Keratinocyte (primary cell): ENCODE results near the gene INSC. TPM values are rescaled to one million over a fixed set of nuclear protein-coding genes. Genes with fewer than 3 reads are reported as not detected.

Source experiments
- DNase-seq: peaks from one replicate; pipeline ENCODE4 v3.0.0-alpha.2; 2011; ENCODE audit warnings: low read depth, missing footprints, low spot score
- FAIRE-seq: peaks from 2 replicates; lab custom pipeline; 2011; peaks lifted over from hg19 to GRCh38; lab: Jason Lieb, UNC
- H2AFZ ChIP-seq: 2 replicates; pipeline ENCODE4 v1.6.0; 2012; ENCODE audit warnings: low read length, control low read depth, inconsistent platforms; ENCODE audit not compliant: control insufficient read depth
- H3K27ac ChIP-seq: 2 replicates; pipeline ENCODE4 v1.5.1; 2011; ENCODE audit warnings: low read length; ENCODE audit not compliant: control insufficient read depth, insufficient read depth
- H3K27me3 ChIP-seq: 3 replicates; pipeline ENCODE4 v1.6.0; 2011; ENCODE audit warnings: low read length; ENCODE audit not compliant: control insufficient read depth, insufficient read depth; ENCODE audit errors: extremely low read depth
- H3K36me3 ChIP-seq, 2 experiments: 2 replicates in 1 of 2; 3 replicates in 1 of 2; pipeline ENCODE4 v1.5.1; 2011; ENCODE audit warnings: low read length in 2 of 2, mild to moderate bottlenecking in 1 of 2; ENCODE audit not compliant: control insufficient read depth in 2 of 2, insufficient read depth in 2 of 2; ENCODE audit errors: extremely low read depth in 1 of 2
- H3K4me1 ChIP-seq: 3 replicates; pipeline ENCODE4 v1.5.1; 2011; ENCODE audit warnings: low read length; ENCODE audit not compliant: control insufficient read depth, insufficient read depth; ENCODE audit errors: extremely low read depth
- H3K4me2 ChIP-seq: 3 replicates; pipeline ENCODE4 v1.6.0; 2011; ENCODE audit warnings: low read depth, low read length; ENCODE audit not compliant: control insufficient read depth, insufficient read depth; ENCODE audit errors: extremely low read depth
- H3K4me3 ChIP-seq, 3 experiments: fragments of 200-600 bp in 1 of 3; sonication (generic) in 1 of 3; 2 replicates in 2 of 3; 3 replicates in 1 of 3; pipeline ENCODE4 v1.5.1; 2011 to 2016; ENCODE audit warnings: low read length in 3 of 3, mild to moderate bottlenecking in 3 of 3, control low read depth in 2 of 3, inconsistent platforms in 1 of 3, low read depth in 1 of 3, mixed read lengths in 1 of 3, mixed run types in 1 of 3, moderate library complexity in 1 of 3; ENCODE audit not compliant: control insufficient read depth in 2 of 3, insufficient read depth in 2 of 3; ENCODE audit errors: extremely low read depth in 1 of 3
- H3K79me2 ChIP-seq: 2 replicates; pipeline ENCODE4 v1.6.0; 2012; ENCODE audit warnings: low read length; ENCODE audit not compliant: control insufficient read depth, insufficient read depth
- H3K9ac ChIP-seq: 3 replicates; pipeline ENCODE4 v1.6.0; 2011; ENCODE audit warnings: low read length; ENCODE audit not compliant: control insufficient read depth, insufficient read depth; ENCODE audit errors: extremely low read depth
- H3K9me1 ChIP-seq: 3 replicates; pipeline ENCODE4 v1.6.0; 2011; ENCODE audit warnings: low read length; ENCODE audit not compliant: control insufficient read depth, insufficient read depth; ENCODE audit errors: extremely low read depth
- H3K9me3 ChIP-seq: 2 replicates; pipeline ENCODE4 v1.5.1; 2012; ENCODE audit warnings: low read depth, low read length; ENCODE audit not compliant: control insufficient read depth
- H4K20me1 ChIP-seq: 3 replicates; pipeline ENCODE4 v1.6.0; 2011; ENCODE audit warnings: low read length; ENCODE audit not compliant: control insufficient read depth, insufficient read depth; ENCODE audit errors: extremely low read depth
- EZH2 ChIP-seq: IDR thresholded peaks from one replicate; pipeline ENCODE4 v1.6.1; 2012; ENCODE audit warnings: inconsistent platforms, mild to moderate bottlenecking, low read length, moderate library complexity
- dilution Hi-C: fragments of 300-500 bp; cut with MboI; formaldehyde crosslinking; loops from one replicate; pipeline ENCODE4 v1.7.0; 2020; ENCODE audit warnings: low sequenced_read_pairs; ENCODE audit not compliant: extremely low pct_ligation_motif_present
- polyA plus RNA-seq, 5 experiments: library from polyadenylated mRNA; depleted of rRNA in 3 of 5; stranded (reverse) in 3 of 5; stranded (forward) in 1 of 5; unstranded in 1 of 5; fragments of >200 nt; gene quantifications; 1 replicate in 1 of 5; 2 replicates in 3 of 5; 3 replicates in 1 of 5; pipeline versions ENCODE4 v1.2.1 to v1.2.3, GENCODE V29; 2011 to 2012; ENCODE audit warnings: missing spikeins in 2 of 5, low read depth in 1 of 5, low replicate concordance in 1 of 5
- TF ChIP-seq, protein P1 (sequence below), 3 experiments: IDR thresholded peaks in 1 of 3; conservative IDR thresholded peaks in 1 of 3; optimal IDR thresholded peaks in 1 of 3; 2 replicates in 2 of 3; 3 replicates in 1 of 3; pipeline versions ENCODE3 to v1.5.1; 2011; ENCODE audit warnings: low read length in 3 of 3, mild to moderate bottlenecking in 3 of 3, moderate library complexity in 2 of 3, control low read depth in 1 of 3, inconsistent platforms in 1 of 3; ENCODE audit not compliant: insufficient read depth in 2 of 3; ENCODE audit errors: extremely low read depth in 1 of 3

INSC gene
- polyA plus RNA-seq, 1 donor (not counting 4 experiments of a cell fraction or from before 2014, with no cell fraction given): 0.13 TPM

DNA sequence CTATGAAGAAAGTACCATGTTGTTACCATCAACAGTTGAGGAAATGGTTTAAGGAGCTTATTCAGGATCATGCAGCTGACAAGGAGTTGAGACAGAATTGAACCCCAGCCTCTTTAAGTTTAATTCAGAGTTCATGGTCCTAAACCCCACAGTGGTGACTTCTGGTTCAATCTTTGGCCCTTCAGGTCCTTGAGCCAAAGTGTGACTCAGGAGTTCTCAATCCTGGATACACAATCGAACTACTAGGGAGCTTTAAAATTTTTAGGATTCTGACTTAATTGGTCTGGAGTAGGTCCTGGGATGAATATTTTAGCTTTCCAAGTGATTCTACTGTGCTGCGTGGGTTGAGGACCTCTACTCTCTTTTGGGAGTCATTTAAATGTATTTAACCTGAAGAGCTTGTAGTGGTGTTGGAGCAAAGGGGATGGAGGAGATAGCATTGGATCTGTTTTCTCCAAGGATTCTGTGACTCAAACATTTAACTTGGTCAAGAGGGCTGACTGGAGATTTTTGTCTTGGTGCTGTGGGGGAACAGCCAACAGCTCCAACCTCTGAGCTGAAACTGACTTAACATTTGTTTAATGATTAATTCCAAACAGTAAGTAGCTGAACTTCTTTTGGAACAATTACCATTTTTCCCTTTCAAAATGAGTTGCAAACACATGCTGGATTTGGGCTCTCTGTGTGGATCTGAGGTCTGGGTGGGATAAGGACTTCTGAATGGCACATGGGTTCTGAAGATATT lies 80.1 kb downstream of the INSC start:
- Histone ChIP-seq H3K27me3 (no peaks in the 10 kb centered on the region), H3K4me3 (no peak overlapping the region), H3K36me3 (no peaks in the 10 kb centered on the region), H3K79me2 (no peaks in the 10 kb centered on the region), H3K4me2 (no peak overlapping the region), H3K9ac (no peak overlapping the region), H3K27ac (no peak overlapping the region), H3K9me1 (no peaks in the 10 kb centered on the region), H2AFZ (no peak overlapping the region), H4K20me1 (no peaks in the 10 kb centered on the region), H3K9me3 (no peaks in the 10 kb centered on the region), H3K4me1 (no peaks in the 10 kb centered on the region)
- dilution Hi-C loops: no loop called here
- no peak for DNase-seq
- TF ChIP-seq, protein P1, sequence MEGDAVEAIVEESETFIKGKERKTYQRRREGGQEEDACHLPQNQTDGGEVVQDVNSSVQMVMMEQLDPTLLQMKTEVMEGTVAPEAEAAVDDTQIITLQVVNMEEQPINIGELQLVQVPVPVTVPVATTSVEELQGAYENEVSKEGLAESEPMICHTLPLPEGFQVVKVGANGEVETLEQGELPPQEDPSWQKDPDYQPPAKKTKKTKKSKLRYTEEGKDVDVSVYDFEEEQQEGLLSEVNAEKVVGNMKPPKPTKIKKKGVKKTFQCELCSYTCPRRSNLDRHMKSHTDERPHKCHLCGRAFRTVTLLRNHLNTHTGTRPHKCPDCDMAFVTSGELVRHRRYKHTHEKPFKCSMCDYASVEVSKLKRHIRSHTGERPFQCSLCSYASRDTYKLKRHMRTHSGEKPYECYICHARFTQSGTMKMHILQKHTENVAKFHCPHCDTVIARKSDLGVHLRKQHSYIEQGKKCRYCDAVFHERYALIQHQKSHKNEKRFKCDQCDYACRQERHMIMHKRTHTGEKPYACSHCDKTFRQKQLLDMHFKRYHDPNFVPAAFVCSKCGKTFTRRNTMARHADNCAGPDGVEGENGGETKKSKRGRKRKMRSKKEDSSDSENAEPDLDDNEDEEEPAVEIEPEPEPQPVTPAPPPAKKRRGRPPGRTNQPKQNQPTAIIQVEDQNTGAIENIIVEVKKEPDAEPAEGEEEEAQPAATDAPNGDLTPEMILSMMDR (optimal IDR thresholded peaks at IDR 0.05 in 1 of 3, IDR thresholded peaks at IDR 0.05 in 1 of 3, conservative IDR thresholded peaks at IDR 0.05 in 1 of 3; ENCODE audit: extremely low read depth in 1 of 3, insufficient read depth in 2 of 3, low read length in 3 of 3): no peak
- TF ChIP-seq EZH2: no peak
- no peak for FAIRE-seq

DNA sequence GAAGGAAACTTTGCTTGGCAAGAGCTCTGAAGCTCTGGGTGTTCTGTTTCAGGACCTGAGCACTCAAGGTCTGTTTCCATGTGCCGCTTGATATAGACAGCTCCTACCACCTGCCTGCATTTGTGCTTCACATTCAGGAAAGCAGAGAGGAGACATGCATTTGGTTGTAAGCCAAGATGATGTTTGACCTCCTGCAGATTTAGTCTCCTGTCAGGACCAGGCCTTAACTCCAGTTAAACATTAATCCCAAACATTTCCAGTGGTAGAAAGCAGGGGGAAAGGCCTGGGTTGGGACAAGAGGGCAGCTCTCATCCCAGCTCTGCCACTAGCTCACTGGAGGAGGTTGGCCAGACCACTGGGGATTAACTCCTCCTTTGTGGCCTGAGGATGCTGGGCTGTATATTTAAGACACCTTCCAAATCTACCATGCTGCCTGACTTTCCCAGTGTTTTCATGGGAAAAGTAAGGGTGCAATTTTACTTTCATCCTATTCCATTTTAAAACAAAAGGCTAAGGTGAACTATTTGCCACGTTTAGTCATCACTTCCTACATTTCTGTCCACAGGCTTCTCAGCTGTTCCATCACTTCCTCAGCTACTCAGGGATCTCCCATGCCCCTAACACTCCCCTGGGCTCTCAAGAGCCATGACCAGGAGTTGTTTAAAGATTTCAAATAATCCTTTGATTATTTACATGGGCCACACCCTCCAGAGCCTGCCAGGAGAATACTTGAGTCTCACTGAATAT lies 80.9 kb downstream of the INSC start:
- TF ChIP-seq EZH2: no peak
- TF ChIP-seq, protein P1 (optimal IDR thresholded peaks at IDR 0.05 in 1 of 3, IDR thresholded peaks at IDR 0.05 in 1 of 3, conservative IDR thresholded peaks at IDR 0.05 in 1 of 3; ENCODE audit: extremely low read depth in 1 of 3, insufficient read depth in 2 of 3, low read length in 3 of 3): no peak
- no peaks in the 10 kb centered on the region for H3K9me1 ChIP-seq
- no peaks in the 10 kb centered on the region for H4K20me1 ChIP-seq
- no peaks in the 10 kb centered on the region for H3K36me3 ChIP-seq
- DNase-seq (no peak), FAIRE-seq (no peak)
- H3K79me2 ChIP-seq: no peaks in the 10 kb centered on the region
- no peak overlapping the region for H3K27ac ChIP-seq
- H3K4me2 ChIP-seq: no peak overlapping the region
- no peak overlapping the region for H2AFZ ChIP-seq
- no peak overlapping the region for H3K4me3 ChIP-seq
- dilution Hi-C loops: no loop called here
- H3K9ac ChIP-seq: no peak overlapping the region
- no peaks in the 10 kb centered on the region for H3K9me3 ChIP-seq
- H3K4me1 ChIP-seq: no peaks in the 10 kb centered on the region
- no peaks in the 10 kb centered on the region for H3K27me3 ChIP-seq
